ENCODE results near the gene CXCL16. TPM values are rescaled to one million over a fixed set of nuclear protein-coding genes. Genes with fewer than 3 reads are reported as not detected.
"Not testable (repeated sequence)": the region's sequence is repeated elsewhere in the genome, so short reads cannot be mapped to it uniquely, and the experiment has no call there.

The CXCL16 gene
- total RNA-seq, 1 donor from 2014 or later = 51.3 TPM

- DNase-seq (ENCODE audit: low spot score) = not testable (repeated sequence)
These were observed 40.2 kb downstream of the CXCL16 start for GRCh38 chr17:4699401-4700056.

- DNase-seq (ENCODE audit: low spot score) = no peak
These were observed 43.3 kb downstream of the CXCL16 start for GRCh38 chr17:4696437-4696805.

GRCh38 chr17:4693416-4693815, 46.3 kb downstream of the CXCL16 start:
- no peak for DNase-seq (ENCODE audit: low spot score)

- DNase-seq (ENCODE audit: low spot score) = no peak
These were observed 48.0 kb downstream of the CXCL16 start for GRCh38 chr17:4691686-4692085.

GRCh38 chr17:4690745-4691144, 49.0 kb downstream of the CXCL16 start:
- DNase-seq (ENCODE audit: low spot score) = no peak

- not testable (repeated sequence) for DNase-seq (ENCODE audit: low spot score)
These were observed 49.9 kb downstream of the CXCL16 start for GRCh38 chr17:4689872-4690271.

- DNase-seq (ENCODE audit: low spot score) = not testable (repeated sequence)
These were observed 56.0 kb downstream of the CXCL16 start for GRCh38 chr17:4683739-4684138.

Other genes starting within 250 kb of the CXCL16 start
- gene SPNS2, start 241.0 kb downstream of the CXCL16 start, total RNA-seq = 18.6 TPM
- gene MYBBP1A, start 184.5 kb downstream of the CXCL16 start, total RNA-seq = 54.0 TPM
- gene GGT6, start 179.4 kb downstream of the CXCL16 start, total RNA-seq = not detected
- gene SMTNL2, start 155.4 kb downstream of the CXCL16 start, total RNA-seq = 0.74 TPM
- gene ALOX15, start 98.2 kb downstream of the CXCL16 start, total RNA-seq = not detected
- 29.3 TPM for gene PELP1, start 35.8 kb downstream of the CXCL16 start, total RNA-seq
- 131 TPM for gene ARRB2, start 29.3 kb downstream of the CXCL16 start, total RNA-seq
- gene MED11, start 8.5 kb downstream of the CXCL16 start, total RNA-seq = 16.1 TPM
- gene ZMYND15, start 95 bp downstream of the CXCL16 start, total RNA-seq = 2.9 TPM
- not detected for gene TM4SF5, start 32.0 kb upstream of the CXCL16 start, total RNA-seq
- gene VMO1, start 46.4 kb upstream of the CXCL16 start, total RNA-seq = 6.9 TPM
- gene GLTPD2, start 49.0 kb upstream of the CXCL16 start, total RNA-seq = not detected
- 109 TPM for gene PSMB6, start 56.2 kb upstream of the CXCL16 start, total RNA-seq
- 22.8 TPM for gene PLD2, start 67.2 kb upstream of the CXCL16 start, total RNA-seq
- 60.3 TPM for gene MINK1, start 93.4 kb upstream of the CXCL16 start, total RNA-seq
- 3.0 TPM for gene C17orf107, start 159.6 kb upstream of the CXCL16 start, total RNA-seq
- 1.6 TPM for gene CHRNE, start 163.2 kb upstream of the CXCL16 start, total RNA-seq
- not detected for gene GP1BA, start 192.3 kb upstream of the CXCL16 start, total RNA-seq
- gene SLC25A11, start 200.1 kb upstream of the CXCL16 start, total RNA-seq = 50.0 TPM
- 63.3 TPM for gene RNF167, start 200.3 kb upstream of the CXCL16 start, total RNA-seq
- 575 TPM for gene PFN1, start 208.6 kb upstream of the CXCL16 start, total RNA-seq
- gene ENO3, start 211.2 kb upstream of the CXCL16 start, total RNA-seq = 4.0 TPM
- gene SPAG7, start 227.9 kb upstream of the CXCL16 start, total RNA-seq = 55.5 TPM
- 53.8 TPM for gene CAMTA2, start 247.7 kb upstream of the CXCL16 start, total RNA-seq

Data from mesenteric fat pad (tissue), 1 donor.